NCI-H510A (cell line): Measurements from ENCODE around the gene HSPA6.
"Not testable (repeated sequence)": the region's sequence is repeated elsewhere in the genome, so short reads cannot be mapped to it uniquely, and the experiment has no call there.

ENCODE experiments used
- DNase-seq: peaks from one replicate; lab custom pipeline; 2025; lab: John Stamatoyannopoulos, UW

HSPA6 gene

DNA sequence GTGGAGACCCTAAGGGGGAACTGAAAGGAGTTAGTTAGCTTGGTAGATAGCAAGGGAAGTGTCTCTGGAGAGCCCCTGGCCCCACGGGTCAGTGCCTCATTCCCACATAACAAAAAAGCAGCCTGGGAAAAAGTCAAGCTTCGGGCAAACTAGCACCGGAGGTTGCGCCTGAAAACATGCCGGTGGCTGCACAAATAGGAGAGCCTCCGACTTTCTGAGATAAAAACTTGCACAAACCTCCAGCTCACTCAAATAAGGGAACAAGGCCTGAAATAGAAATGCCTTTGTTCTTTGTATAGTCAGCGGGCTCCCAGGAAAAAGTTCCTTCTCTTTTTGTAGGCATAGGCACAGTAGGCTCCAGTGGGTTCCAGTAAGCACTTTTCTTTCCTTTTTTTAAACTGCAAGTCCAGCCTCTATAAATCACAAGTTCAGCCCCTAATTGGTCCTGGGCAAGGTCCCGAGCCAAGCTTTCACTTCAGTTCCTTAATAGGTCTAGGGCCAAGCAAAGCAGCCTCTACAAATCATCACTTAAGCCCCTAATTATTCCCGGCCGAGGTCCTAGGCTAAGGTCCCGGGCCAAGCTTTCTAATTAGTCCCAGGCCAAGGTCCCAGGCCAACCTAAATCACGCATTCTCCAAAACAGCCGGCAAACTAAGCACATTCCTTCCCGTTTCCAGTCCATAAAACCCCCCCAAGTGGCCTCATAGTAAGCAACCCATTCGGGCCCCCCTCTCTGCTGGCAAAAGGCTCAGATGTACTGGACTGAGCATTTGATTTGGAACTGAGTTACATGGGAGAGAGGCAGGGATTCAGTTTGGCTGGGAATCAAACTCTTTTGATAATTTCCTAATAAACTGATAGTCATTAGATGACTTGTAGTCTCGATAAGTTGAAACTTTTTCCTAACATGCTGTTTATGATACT lies 8.6 kb downstream of the HSPA6 start:
- DNase-seq = not testable (repeated sequence)

DNA sequence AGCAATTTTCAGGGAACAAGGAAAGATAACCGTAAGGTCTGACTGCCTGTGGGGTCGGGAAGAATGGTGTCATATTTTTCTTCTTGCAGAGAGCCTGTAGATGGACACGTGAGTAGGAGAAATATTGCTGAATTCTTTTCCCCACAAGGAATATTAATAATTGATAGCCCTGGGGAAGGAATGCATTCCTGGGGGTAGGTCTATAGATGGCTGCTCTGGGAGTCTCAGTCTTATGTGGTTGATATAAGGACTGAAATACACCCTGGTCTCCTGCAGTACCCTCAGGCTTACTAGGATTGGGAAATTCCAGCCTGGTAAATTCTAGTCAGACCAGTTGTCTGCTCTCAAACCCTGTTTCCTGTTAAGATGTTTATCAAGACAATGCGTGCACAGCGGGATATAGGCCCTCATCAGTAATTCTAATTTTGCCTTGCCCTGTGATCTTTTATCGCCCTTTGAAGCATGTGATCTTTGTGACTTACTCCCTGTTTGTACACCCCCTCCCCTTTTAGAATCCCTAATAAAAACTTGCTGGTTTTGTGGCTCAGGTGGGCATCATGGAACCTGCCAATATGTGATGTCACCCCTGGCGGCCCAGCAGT lies 12.8 kb downstream of the HSPA6 start:
- DNase-seq = not testable (repeated sequence)

DNA sequence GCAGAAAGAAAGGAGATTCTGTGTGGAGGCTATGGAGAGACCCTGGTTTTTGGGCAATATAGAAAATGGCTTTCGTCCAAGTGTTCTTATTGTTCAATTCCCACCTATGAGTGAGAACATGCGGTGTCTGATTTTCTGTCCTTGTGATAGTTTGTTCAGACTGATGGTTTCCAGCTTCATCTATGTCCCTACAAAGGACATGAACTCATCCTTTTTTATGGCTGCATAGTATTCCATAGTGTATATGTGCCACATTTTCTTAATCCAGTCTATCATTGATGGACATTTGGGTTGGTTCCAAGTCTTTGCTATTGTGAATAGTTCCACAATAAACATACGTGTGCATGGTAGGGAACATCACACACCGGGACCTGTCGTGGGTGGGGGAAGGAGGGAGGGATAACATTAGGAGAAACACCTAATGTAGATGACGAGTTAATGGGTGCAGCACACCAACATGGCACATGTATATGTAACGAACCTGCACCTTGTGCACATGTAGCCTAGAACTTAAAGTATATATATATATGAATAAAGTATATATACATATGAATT lies 14.7 kb downstream of the HSPA6 start:
- DNase-seq = not testable (repeated sequence)

DNA sequence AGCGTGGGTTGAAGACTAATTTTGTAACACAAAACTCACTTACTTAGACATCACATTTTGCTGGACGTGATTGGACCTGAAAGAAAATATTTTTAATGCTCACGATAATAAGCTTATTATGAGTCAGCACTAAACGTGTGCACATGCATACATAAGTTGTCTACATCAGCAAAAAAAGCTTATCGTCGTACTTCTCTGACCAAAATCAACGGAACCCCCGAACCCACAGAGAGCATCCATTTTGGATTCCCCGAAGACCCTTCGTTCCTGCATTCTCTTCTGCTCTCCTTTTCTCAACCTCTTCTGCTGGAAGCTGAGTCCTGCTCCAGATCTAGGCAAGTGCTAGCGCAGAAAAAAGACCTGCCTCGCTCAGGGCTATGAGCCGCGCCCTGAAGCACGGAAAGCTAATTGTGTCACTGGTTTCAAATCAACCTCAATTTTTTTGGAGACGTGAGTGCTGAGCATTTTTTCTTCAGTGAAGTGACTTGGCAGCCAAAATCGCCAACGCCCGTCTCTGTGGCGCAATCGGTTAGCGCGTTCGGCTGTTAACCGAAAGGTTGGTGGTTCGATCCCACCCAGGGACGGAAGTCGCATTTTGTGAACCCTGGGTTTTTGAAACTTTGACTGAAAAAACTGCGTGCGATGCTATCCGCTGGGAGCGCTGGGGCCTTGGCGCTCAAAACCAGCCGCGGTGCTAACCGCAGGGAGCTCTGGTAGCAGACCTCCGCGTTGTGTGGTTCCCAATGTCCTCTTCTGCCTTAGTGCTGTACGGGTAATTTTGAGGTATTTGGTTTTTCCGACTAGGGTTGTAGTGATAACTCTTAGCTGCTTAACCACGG lies 15.6 kb downstream of the HSPA6 start:
- DNase-seq = not testable (repeated sequence)

DNA sequence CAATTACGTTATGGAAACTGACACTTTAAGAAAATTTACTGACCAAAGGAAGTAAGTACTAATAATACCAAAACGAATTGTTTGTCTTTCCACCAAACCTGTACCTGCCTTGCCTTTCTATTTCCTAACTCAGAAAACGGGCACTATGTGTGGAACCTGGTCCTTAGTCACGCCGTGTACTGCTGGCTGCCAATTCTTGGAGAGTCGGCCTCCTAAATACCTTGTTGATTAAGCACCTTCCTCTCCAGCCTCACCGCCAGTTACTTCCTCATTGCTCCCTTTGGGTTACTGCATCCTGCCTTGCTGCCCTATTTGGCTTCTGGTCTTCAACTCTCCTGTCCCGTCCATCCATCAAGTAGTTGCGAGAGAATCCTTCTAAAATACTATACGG lies 16.2 kb downstream of the HSPA6 start:
- DNase-seq = not testable (repeated sequence)

DNA sequence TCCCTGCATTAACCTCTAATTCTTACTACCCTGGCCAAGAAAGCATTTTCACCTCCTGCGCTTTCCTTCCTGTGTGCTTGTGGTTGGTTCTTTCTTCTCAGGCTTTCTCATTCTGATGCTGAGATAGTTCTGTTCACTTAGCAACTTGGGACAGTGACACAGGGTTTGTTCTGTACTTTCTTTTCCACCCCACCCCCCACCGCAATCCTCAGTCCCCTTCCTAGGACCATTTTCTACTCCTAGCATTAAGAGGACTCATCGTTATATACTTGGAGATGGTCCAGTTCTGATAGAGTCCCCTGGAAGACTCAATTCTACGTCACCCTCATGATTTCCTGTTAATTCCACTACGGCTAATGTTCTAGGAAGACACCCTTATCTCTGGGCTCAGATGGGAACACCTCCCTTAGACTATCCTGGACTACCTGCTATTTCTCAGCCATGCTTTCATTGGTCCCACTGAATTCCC lies 17.8 kb downstream of the HSPA6 start:
- not testable (repeated sequence) for DNase-seq

DNA sequence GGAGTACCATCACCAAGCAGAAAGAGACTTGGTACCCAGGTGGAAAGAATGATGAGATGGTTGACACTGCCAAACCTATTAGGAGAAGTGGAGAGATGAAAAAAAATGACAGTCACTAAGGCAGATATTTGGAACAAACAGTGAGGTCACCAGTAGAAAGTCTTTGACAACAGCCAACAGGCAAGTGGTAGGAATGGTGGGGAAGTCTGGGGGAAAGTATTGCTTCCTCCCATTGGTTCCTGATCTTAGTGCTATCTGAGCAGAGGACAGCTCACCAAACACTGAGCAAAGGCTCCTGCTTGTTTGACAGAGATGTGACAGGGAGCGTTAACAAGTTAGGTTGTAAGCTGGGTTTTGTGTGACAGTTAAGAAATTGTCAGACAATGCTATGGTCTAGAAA lies 18.8 kb downstream of the HSPA6 start:
- DNase-seq = not testable (repeated sequence)

DNA sequence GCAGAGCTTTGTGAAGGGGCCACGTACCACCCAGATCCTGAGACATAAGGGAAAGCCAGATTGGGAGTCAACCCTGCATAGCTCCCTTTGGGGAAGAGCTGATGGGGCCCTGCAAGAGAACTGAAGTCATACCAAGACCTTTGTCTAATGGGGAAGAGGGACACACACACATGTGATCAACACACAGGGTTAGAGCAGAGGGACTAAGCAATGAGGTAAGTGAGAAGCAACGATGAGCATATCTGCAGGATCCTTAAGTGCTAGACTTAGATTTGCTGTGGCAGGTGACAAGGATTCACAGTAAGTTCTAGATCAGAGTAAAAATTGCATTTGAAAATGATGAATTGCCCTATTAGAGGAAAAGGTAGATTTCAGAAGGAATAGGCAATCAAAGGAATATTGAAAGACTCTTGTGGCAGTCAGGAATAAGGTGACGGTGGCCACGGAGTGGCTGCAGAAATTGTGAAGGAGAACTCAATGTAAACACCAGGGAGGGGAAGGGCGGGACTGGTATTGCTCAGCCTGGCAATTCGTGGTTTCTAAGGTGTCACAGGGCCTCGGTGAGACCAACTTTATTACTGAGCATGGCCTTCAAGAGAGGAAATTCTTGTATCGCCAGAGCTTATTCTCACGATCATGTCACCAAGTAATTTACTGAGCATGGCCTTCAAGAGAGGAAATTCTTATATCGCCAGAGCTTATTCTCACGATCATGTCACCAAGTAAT lies 20.8 kb downstream of the HSPA6 start:
- DNase-seq = not testable (repeated sequence)

DNA sequence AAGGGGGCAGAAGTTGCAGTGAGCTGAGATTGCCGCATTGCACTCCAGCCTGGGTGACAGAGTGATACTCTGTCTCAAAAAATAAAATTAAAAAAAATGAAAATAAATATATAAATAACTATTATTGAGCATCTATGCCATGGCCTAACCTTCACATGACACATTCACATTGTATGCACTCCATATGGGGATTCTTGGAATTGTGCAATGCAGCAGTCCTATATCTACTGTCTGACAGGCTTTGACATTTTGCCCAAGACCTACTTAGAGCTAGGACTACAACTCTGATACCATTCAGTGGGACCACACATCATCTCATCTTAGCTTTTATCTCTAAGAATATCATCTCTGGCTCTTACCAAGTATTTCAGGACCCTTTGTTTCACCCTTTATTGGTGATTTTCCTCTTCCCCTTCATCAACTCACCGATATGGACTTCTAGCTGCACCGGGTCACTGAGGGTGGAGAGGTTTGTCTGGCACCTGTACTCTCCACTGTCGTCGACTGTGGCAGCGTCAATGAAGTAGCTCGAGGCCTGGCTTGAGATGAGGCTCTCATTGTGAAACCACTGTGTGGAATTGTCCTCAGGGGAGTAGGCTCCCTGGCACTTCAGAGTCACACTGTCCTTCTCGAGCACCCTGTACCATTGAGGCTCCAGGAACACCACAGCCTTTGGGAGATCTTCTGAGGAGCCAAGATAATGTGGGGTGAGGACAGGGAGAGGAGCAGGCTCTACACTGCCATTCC lies 23.8 kb downstream of the HSPA6 start:
- DNase-seq = not testable (repeated sequence)

DNA sequence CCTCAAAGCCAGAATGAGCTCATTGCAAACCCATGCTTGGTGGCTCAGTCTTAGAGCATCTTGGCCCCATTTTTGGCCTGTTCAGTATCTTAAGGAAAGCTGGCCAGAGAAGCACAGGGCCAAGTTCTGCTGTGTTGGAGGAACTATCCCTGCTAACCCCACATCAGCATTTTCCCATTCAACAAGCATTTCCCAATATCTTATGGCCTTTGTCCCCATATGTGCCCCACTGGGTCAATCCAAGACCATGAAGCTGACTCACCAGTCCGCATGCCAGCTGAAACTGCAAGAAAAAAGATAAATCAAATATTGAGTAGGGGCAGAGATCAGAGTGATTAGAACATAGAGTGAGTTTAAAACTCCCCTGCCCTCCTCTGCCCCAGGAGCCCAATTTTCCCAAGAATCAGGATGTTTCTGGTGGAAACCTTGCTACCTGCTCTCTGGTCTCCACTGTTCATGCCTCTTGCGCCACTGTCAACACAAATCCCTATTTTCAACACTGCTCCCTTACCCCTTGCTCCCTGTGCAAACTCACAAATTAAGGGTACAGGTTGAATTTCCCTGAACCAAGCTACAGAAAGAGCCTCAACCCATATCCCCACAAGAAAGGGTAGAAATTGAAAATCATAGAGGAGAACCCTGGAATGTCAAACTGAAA lies 24.5 kb downstream of the HSPA6 start:
- DNase-seq = not testable (repeated sequence)

DNA sequence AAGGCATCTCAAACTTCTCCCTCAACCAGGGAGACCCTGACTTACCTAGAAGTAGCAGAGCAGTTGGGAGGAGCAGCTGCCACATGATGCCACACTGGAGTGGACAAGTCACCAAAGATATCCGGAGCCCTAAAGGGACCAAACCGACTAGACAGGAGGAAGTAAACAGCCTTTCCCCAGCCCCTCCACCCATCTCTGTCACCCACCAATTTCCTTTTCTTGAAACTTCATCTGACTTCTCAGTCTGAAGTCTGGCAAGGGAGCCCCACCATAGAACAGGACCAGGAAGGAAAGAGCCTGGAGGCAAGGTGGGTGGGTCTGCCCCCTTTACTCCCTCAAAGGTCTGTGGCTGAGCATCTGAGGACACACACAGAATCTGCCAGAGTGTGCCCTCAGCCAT lies 25.3 kb downstream of the HSPA6 start, which contains the start of gene FCGR3A:
Gene FCGR3A (minus strand): TSS at position 167 of the 400 bp plus-strand sequence. CDS start 82 bp downstream, at position 85.
- DNase-seq = no peak

DNA sequence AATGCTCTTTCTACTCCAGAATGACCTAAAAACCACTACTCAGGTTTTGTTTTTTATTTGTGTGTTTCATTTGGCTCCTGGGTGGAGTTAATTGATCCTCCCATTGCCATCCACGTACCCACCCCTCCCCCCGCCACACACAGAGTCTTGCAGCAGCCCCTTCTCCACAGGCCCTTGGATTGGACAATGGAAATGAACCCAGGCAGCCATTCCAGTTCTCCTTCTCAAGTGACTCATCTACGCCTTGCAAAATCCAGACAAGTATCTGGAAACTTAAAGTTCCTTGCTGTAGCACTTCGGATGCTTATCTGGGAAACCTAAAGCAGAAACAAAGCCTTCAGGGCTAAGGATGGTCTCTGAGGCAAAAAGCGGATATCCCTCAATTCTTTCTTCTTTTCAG lies 26.6 kb downstream of the HSPA6 start:
- DNase-seq = not testable (repeated sequence)

DNA sequence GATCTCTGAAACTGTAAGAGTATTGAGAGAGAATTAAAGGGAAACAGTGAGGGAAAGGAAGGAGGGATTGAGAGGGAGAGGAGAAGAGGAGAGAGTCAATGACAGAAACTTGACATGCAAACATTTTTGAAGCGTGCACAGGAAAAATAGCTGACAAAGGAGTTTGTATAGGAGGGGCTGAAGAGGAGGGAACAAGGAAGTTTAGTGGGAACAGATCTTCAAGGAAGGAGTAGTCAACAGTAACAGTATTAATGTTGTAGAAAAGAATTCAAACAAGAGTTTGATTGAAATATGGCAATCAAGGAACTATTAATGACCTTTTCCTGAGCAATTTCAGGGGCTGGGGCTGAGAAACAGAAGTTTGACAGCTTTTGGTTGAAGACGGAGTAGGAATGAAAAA lies 29.3 kb downstream of the HSPA6 start:
- DNase-seq = not testable (repeated sequence)

DNA sequence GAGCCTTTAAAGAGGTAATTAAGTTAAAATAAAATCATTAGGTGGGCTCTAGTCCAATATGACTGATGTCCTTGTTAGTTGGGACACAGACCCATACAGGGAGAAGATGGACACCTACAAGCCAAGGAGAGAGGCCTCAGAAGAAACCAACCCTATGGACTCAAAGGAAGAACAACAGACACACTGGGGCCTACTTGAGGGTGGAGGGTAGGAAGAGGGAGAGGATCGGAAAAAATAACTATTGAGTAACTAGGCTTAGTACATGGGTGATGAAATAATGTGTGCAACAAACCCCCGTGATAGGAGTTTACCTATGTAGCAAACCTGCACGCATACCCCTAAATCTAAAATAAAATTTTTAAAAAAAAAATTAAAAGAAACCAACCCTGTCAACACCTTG lies 30.0 kb downstream of the HSPA6 start:
- not testable (repeated sequence) for DNase-seq

DNA sequence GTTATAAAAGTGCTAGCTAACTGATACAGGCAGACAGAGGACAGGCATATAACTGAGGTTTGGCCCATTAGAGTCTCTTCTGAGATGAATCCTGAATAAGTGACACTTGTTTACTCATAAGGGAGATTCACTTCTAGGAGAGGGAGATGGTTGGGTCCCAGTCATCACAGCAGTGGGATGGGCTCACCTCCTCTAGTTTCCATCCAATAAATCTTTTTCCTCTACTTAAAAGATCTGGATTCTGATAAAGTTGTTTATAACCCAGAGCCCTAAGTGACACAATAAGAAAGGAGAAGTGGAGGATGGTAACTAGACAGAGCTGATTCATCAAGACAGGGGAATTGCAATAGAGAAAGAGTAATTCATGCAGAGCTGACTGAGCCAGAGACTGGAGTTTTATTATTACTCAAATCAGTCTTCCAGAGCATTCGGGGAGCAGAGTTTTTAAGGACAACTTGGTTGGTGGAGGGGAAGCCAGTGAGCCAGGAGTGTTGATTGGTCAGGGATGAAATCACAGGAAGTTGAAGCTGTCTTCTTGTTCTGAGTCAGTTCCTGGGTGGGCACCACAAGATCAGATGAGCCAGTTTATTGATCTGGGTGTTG lies 30.6 kb downstream of the HSPA6 start:
- DNase-seq = not testable (repeated sequence)

DNA sequence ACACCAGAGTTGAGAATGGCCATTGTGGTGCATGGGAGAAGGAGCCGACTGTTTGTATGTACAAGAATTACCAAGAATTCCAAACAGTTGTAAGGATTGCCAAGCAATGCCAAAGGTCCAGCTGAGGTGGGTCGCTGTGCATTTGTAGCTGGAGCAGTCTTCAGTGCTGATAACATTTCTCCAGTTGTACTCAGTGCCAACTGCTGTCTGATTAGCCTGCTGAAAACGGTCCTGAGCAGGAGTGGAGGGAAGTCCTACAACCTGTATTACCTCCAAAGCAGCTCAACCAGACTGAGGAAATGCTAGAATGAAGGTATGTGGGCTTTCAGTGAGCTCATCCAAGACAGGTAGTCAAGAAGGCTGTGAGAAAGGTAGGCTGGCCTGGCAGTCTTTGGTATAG lies 31.8 kb downstream of the HSPA6 start:
- DNase-seq = not testable (repeated sequence)

DNA sequence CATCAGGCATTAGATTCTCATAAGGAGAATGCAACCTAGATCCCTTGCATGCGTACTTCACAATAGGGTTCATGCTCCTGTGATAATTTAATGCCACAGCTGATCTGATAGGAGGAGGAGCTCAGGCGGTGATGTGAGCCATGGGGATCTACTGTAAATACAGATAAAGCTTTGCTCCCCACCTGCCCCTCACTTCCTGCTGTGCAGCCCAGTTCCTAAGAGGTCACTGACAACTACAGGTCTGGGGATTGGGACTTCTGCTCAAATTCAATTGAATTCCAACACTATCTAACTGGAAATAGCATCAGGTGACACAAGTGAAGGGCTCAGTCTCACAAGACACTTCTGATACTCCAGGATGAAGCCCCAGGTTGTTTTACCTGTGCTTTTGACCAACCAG lies 32.6 kb downstream of the HSPA6 start:
- DNase-seq = not testable (repeated sequence)

DNA sequence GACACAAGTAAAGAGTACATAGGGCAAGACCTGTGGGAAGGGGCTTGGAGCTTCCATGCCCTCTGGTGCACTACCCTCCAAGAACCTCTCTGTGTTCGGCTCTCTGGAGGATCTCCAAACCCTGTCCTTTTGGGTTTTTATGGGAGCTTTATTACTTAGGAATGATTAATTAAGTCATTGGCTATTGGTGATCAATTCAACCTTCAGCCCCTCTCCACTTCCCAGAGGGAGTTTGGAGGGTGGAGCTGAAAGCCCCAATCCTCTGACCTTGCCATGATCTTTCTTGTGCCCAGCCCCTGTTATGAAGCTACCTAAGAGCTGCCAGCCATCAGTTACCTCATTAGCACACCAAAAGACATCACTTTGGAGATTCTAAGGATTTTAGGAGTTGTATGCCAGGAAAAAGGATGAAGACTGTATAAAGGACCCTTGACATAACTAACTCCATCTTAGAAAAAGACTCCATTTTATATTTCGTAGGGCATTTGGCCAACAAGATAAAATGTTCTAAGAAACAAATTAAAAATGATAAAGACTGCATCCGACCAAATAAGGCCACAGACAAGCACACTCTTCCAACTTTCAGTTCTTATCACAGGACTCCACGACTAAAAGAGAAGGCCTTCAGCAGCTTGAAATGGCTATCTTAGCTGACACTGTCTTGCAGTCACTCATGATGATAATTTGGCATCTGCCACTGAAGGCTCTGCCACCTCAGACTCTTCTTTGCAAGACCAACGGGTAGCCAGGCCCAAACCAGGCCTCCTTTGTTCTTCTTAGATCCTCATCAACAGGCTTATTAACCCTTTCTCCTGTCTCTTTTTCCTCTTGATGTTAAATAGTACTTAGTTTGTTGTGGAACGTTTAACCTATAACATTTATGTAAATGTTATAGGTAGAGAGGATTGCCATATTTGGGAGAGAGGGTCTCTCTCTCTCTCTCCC lies 33.4 kb downstream of the HSPA6 start:
- not testable (repeated sequence) for DNase-seq
